GM19324 (cell line): ENCODE measurements around the gene RBM24.
"Not testable (repeated sequence)": the region's sequence is repeated elsewhere in the genome, so short reads cannot be mapped to it uniquely, and the experiment has no call there.

Experiments used
- ATAC-seq: cut with Tn5 transposase; IDR thresholded peaks from one replicate; pipeline ENCODE4 v1.9.1; 2021; ENCODE audit warnings: mild to moderate bottlenecking, moderate library complexity; ENCODE audit not compliant: unreplicated experiment, low FRiP score

Gene RBM24

DNA sequence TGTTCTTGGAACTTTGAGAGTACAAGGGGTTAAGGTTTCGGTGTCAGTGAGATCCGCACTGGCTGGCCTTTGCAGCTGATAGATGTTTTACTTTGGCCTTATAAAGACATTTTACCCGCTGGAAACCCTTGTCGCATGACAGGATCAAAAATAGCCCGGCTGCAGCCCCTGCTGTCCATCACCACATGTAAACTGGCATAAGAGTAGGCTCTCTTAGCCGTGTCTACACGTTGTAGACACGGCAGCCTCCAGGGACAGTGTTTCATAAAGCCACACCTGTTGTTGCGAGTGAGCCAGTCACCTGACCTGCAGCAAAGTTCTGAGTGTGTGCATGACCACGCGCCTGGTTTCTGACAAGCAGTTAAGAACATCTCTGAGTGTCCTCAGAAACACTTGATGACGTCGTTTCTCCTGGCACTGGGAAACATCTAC, 8.5 kb downstream of the RBM24 start:
- no peak for ATAC-seq

GRCh38 chr6:17291778-17292177, 10.6 kb downstream of the RBM24 start:
- ATAC-seq, result no peak

DNA sequence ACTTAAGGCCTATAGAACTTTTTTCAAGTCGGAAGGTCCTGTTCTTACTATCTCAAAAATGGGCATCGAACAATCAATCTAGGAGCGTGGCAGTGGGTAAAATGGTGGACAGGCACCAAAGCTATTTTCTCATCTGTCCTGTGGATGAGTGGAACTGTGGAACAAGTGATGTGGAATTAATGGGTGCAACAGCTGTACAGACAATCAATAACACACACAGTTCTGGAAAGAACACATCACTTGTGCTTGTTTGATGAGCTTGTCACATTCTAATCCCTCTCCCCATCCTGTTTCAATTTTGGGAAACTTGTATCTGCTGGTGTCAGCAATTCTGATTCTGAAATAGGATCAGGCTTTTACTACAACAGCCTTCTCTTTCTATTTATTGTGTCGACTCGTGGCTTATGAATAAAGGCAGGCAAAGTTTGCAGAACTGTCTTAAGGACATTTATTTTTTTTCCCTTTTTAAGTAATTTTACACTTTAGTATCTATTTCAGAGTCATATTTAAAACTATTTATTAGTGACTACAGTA, 11.5 kb downstream of the RBM24 start:
- no peak for ATAC-seq

DNA sequence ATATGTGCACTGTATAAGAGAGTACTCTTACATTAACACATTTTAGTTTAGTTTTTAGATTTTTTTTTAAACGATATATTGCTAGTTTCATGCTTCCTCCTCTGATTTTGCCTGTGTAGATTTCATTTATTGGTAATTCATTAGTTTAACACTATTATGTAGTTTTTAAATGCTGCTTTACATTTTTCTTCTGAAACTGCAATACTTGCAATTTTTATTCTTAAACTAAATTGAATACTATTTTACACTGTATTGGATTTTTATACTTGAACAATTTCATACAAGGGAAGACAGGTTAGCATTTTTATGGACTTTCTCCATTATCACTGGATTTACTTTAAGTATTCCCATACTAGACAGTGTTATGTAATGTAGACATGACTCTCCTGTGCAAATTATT, 12.2 kb downstream of the RBM24 start:
- no peak for ATAC-seq

- no peak for ATAC-seq
Measured at GRCh38 chr6:17297271-17298080, 16.3 kb downstream of the RBM24 start.

GRCh38 chr6:17298257-17298656, 17.1 kb downstream of the RBM24 start:
- no peak for ATAC-seq

DNA sequence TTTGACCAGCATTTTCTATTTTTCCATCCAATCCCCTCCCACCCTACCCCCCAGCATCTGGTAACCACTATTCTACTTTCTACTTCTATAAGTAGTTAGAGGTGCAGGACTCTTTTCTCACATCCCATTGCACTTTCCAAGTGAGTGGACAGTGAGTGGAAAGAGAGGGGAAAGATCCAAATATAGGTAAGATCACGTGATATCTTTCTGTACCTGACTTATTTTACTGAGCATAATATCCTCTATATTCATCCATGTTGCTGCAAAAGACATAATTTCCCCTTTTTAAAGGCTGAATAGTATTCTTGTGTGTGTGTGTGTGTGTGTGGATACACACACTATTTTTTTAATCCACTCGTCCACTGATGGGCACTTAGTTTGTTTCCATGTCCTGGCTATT, 18.1 kb downstream of the RBM24 start:
- no peak for ATAC-seq

GRCh38 chr6:17299750-17300149, 18.6 kb downstream of the RBM24 start:
- no peak for ATAC-seq

DNA sequence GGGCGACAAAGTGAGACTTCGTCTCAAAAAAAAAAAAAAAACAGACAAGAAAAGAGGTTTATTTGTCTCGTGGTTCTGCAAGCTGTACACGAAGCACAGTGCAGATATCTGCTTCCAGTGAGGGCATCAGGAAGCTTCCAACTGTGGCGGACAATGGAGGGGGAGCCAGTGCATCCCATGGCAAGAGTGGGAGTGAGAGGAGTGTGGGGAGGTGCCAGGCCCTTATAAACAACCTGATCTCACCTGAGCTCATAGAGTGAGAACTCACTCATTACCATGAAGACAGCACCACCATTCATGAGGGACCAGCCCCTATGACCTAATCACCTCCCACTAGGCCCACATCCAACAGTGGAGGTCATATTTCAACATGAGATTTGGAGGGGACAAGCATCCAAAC, 19.5 kb downstream of the RBM24 start:
- ATAC-seq, result no peak

DNA sequence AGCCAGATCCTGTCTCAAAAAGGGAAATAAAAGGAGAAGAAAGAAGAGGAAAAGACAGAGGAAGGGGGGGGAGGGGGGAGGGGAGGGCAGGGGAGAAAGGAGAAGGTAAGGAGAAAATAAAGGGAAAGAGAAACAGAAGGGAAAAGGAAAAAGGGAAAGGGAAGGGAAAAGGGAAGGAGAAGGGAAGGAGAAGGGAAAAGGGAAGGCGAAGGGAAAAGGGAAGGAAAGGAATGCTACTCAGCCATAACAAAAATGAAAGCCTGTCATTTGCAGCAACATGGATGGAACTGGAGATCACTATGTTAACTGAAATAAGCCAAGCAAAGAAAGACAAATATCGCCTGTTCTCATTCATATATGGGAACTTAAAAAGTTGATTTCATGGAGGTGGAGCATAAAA, 22.3 kb downstream of the RBM24 start:
- no peak for ATAC-seq

- no peak for ATAC-seq
Measured at GRCh38 chr6:17305219-17306001, 24.2 kb downstream of the RBM24 start.

GRCh38 chr6:17311595-17312311, 30.6 kb downstream of the RBM24 start:
- ATAC-seq, result no peak

DNA sequence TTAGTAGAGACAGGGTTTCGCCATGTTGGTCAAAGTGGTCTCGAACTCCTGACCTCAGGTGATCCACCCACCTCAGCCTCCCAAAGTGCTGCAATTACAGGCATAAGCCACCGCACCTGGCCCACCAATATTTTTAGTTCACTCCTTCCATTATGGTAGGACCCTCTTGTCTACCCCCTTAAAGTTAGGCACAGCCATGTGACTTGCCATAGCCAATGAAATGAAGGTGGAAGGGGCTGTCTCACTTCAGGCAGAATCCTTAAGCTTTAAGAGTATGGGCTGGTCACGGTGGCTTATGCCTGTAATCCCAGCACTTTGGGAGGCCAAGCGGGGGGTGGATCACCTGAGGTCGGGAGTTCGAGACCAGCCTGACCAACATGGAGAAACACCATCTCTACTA, 32.1 kb downstream of the RBM24 start:
- ATAC-seq, result not testable (repeated sequence)

DNA sequence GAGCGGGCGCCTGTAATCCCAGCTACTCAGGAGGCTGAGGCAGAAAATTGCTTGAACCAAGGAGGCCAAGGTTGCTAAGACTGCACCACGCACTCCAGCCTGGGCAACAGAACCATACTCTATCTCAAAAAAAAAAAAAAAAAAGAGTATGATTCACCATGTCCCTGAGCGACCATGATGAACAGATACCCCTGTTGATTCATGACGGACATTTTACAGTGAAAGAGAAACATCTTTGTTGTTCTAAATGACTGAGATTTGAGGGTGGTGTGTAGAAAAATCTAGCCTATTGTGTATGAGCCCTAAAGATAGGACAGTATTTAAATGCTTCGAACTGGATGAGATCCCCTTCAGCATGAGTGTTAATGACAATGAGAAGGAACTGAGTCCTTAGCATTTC, 32.8 kb downstream of the RBM24 start:
- ATAC-seq, result no peak

DNA sequence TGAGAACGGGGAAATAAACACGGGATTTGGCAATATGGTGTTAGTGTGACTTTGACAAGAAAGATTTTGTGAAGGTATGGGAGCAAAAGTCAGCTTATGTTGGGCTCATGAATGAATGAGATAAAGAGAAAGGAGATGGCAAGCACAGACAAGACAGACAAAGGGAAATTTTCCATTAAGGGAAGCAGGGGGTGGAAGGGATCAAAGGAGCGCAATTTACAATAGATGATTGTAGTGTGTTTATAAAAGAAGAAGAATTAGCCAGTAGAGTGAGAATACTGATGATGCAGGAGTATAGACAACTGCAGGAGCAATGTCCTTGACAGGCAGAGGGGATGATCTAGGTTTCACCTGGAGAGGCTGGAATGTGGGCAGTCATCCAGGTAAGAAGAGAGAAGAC, 34.1 kb downstream of the RBM24 start:
- ATAC-seq, result no peak

GRCh38 chr6:17318435-17319165, 37.4 kb downstream of the RBM24 start:
- ATAC-seq, result no peak

- ATAC-seq, result not testable (repeated sequence)
Measured at GRCh38 chr6:17320266-17320665, 39.1 kb downstream of the RBM24 start.

- ATAC-seq, result no peak
Measured at GRCh38 chr6:17331238-17331637, 50.1 kb downstream of the RBM24 start.

DNA sequence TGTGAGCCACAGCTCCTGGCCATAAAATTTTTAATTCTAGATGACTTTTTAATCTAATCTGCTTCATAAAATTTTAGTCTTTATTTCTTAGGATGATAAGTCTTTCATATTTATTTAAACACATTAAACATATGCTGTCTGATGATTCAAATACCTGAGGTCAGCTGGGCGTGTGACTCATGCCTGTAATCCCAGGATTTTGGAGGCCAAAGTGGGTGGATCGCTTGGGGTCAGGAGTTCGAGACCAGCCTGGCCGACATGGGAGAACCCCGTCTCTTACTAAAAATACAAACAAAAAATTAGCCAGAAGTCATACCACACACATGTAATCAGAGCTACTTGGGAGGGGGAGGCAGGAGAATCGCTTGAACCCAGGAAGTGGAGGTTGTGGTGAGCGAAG, 53.1 kb downstream of the RBM24 start:
- no peak for ATAC-seq

DNA sequence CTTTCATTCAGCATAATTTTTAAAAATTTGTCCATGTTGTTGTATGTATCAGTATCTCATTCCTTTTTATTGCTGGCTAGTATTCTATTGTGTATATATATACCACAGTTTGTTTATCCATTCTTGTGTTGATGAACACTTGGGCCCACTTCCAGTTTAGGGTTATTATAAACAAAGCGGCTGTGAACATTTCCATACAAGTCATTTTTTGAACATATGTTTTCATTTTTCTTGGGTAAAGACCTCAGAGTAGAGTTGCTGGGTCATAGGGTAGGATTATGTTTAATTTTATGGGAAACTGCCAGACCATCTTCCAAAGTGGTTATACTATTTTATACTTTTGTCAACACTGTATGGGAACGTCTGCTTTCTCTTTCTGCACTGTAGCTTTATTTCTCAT, 55.3 kb downstream of the RBM24 start:
- ATAC-seq, result no peak
